ENCODE measurements around the gene NKIRAS2. TPM values are rescaled to one million over a fixed set of nuclear protein-coding genes. Genes with fewer than 3 reads are reported as not detected.

Gene NKIRAS2
- total and polyA plus RNA-seq, 2 of the 13 experiments (the other 11 are each of a cell fraction or from before 2014, with no cell fraction given): 27.9 to 42.0 TPM

GRCh38 chr17:42027961-42028790, 8.3 kb downstream of the NKIRAS2 start (continued):
- TF ChIP-seq ZBTB4 (CRISPR knock-in tag; IDR thresholded peaks at IDR 0.05; ENCODE audit: borderline replicate concordance): 0 out of 2 replicates have a peak, but pooled peaks have one; percentile 27
- TF ChIP-seq SRSF4 (IDR thresholded peaks at IDR 0.05; ENCODE audit: low read depth, low read length, poor library complexity, severe bottlenecking): no peak
- TF ChIP-seq ZNF530 (CRISPR knock-in tag; IDR thresholded peaks at IDR 0.05; ENCODE audit: low read depth): no peak
- no peak for TF ChIP-seq ZNF704 (CRISPR knock-in tag; IDR thresholded peaks at IDR 0.05; ENCODE audit: borderline replicate concordance)
- TF ChIP-seq, protein P1, sequence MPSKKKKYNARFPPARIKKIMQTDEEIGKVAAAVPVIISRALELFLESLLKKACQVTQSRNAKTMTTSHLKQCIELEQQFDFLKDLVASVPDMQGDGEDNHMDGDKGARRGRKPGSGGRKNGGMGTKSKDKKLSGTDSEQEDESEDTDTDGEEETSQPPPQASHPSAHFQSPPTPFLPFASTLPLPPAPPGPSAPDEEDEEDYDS (CRISPR knock-in tag; IDR thresholded peaks at IDR 0.05): peak; percentile 54
- TF ChIP-seq, protein P2, sequence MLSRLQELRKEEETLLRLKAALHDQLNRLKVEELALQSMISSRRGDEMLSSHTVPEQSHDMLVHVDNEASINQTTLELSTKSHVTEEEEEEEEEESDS (CRISPR knock-in tag; IDR thresholded peaks at IDR 0.05; ENCODE audit: borderline replicate concordance): no peak
- TF ChIP-seq MIER3 (CRISPR knock-in tag; IDR thresholded peaks at IDR 0.05; ENCODE audit: borderline replicate concordance): peak; percentile 60; the same call in 1 of the 2 replicates
- TF ChIP-seq NFE2L1 (CRISPR knock-in tag; IDR thresholded peaks at IDR 0.05; ENCODE audit: borderline replicate concordance): no peak
- TF ChIP-seq ZNF841 (CRISPR knock-in tag; IDR thresholded peaks at IDR 0.05; ENCODE audit: borderline replicate concordance): no peak
- 0 out of 2 replicates have a peak, but pooled peaks have one; percentile 48 for TF ChIP-seq HINFP (CRISPR knock-in tag; IDR thresholded peaks at IDR 0.05; ENCODE audit: low read depth)
- TF ChIP-seq ZNF768 (CRISPR knock-in tag; IDR thresholded peaks at IDR 0.05): no peak
- peak; percentile 98 for TF ChIP-seq ZSCAN22 (CRISPR knock-in tag; IDR thresholded peaks at IDR 0.05)
- TF ChIP-seq ATF4 (CRISPR knock-in tag; IDR thresholded peaks at IDR 0.05): no peak
- peak; percentile 23; the same call in 1 of the 2 replicates for TF ChIP-seq GABPB1 (CRISPR knock-in tag; IDR thresholded peaks at IDR 0.05)
- TF ChIP-seq RNF2 (conservative IDR thresholded peaks at IDR 0.05; ENCODE audit: low read depth): no peak
- no peak for TF ChIP-seq PAXIP1 (CRISPR knock-in tag; conservative IDR thresholded peaks at IDR 0.05)

All from HepG2 (cell line).